PC-9 (cell line): ENCODE measurements around the gene MPZL1. TPM values are rescaled to one million over a fixed set of nuclear protein-coding genes. Genes with fewer than 3 reads are reported as not detected.
A peak's percentile ranks its signal among the peaks of the same experiment; 100 is the strongest.
"Not testable (repeated sequence)": the region's sequence is repeated elsewhere in the genome, so short reads cannot be mapped to it uniquely, and the experiment has no call there.

Experiments
- BruUV-seq: library from RNA; stranded (reverse); fragments of 400-500 nt; replicated peaks from 2 replicates; lab custom pipeline; 2021; lab: Mats Ljungman, UMichigan
- CTCF ChIA-PET: fragments of 300-600 bp; sonication (Branson Sonifier 250); formaldehyde crosslinking; loops from one replicate; lab custom pipeline; 2022; ENCODE audit warnings: antibody characterized with exemption; lab: Charles Lee
- POLR2A ChIA-PET: fragments of 300-600 bp; sonication (Branson Sonifier 250); formaldehyde crosslinking; loops from one replicate; lab custom pipeline; 2022; ENCODE audit warnings: antibody characterized with exemption; ENCODE audit not compliant: unreplicated experiment; lab: Charles Lee
- DNase-seq, 2 experiments: peaks; one replicate each; pipeline versions ENCODE4 v3.0.0 to v3.0.0-alpha.2; 2015 to 2022; ENCODE audit warnings: mixed read lengths in 1 of 2
- H2AFZ ChIP-seq: fragments of 200-600 bp; sonication (generic); 2 replicates; pipeline ENCODE4 v1.8.1; 2017; ENCODE audit warnings: antibody characterized with exemption
- H3F3A ChIP-seq: fragments of 200-600 bp; sonication (generic); 2 replicates; pipeline ENCODE4 v1.8.1; 2017; ENCODE audit warnings: antibody characterized with exemption, mild to moderate bottlenecking, low read depth; ENCODE audit not compliant: insufficient read depth
- H3K27ac ChIP-seq: fragments of 200-600 bp; sonication (generic); 2 replicates; pipeline ENCODE4 v1.6.1; 2016; ENCODE audit warnings: mixed run types
- H3K27me3 ChIP-seq: fragments of 200-600 bp; sonication (generic); 2 replicates; pipeline ENCODE4 v1.6.1; 2016; ENCODE audit warnings: low read depth, mixed run types; ENCODE audit not compliant: insufficient read depth
- H3K36me3 ChIP-seq: fragments of 200-600 bp; sonication (generic); 2 replicates; pipeline ENCODE4 v1.6.1; 2016; ENCODE audit warnings: low read depth, mixed run types
- H3K4me1 ChIP-seq: fragments of 200-600 bp; sonication (generic); replicated peaks from 2 replicates; pipeline ENCODE4 v1.6.1; 2016; ENCODE audit warnings: mixed run types; ENCODE audit not compliant: insufficient read depth
- H3K4me2 ChIP-seq: fragments of 200-600 bp; sonication (generic); 2 replicates; pipeline ENCODE4 v1.6.1; 2017; ENCODE audit warnings: mixed run types
- H3K4me3 ChIP-seq: fragments of 200-600 bp; sonication (generic); 2 replicates; pipeline ENCODE4 v1.6.1; 2016; ENCODE audit warnings: mixed run types
- H3K79me2 ChIP-seq: fragments of 200-600 bp; sonication (generic); 2 replicates; pipeline ENCODE4 v1.6.1; 2017; ENCODE audit warnings: low read depth, mixed run types
- H3K9me2 ChIP-seq: fragments of 200-600 bp; sonication (generic); 2 replicates; pipeline ENCODE4 v1.8.1; 2017; ENCODE audit warnings: mild to moderate bottlenecking; ENCODE audit not compliant: insufficient read depth
- H3K9me3 ChIP-seq: fragments of 200-600 bp; sonication (generic); 2 replicates; pipeline ENCODE4 v1.8.1; 2016; ENCODE audit warnings: low read depth; ENCODE audit not compliant: insufficient read depth
- H4K20me1 ChIP-seq: fragments of 200-600 bp; sonication (generic); 2 replicates; pipeline ENCODE4 v1.8.1; 2017; ENCODE audit not compliant: insufficient read depth
- EZH2 ChIP-seq: fragments of 200-600 bp; sonication (generic); IDR thresholded peaks from 2 replicates; pipeline ENCODE4 v1.8.0; 2017; ENCODE audit warnings: antibody characterized with exemption, low read depth
- intact Hi-C: fragments of 100-400 bp; cut with micrococcal nuclease; formaldehyde crosslinking; loops from one replicate; pipeline ENCODE4 v1.10.0; 2022; ENCODE audit not compliant: unreplicated experiment
- total RNA-seq: library from RNA; stranded (reverse); gene quantifications from 2 replicates; pipeline ENCODE4 v1.2.3, GENCODE V29; 2021
- TF ChIP-seq, protein P1 (sequence below): fragments of 200-600 bp; sonication (generic); conservative IDR thresholded peaks from 2 replicates; pipeline ENCODE4 v1.6.1; 2017; ENCODE audit warnings: mixed run types, antibody characterized with exemption, mild to moderate bottlenecking, moderate library complexity

Gene MPZL1
- total RNA-seq, 1 experiment from 2014 or later = 80.3 TPM

DNA sequence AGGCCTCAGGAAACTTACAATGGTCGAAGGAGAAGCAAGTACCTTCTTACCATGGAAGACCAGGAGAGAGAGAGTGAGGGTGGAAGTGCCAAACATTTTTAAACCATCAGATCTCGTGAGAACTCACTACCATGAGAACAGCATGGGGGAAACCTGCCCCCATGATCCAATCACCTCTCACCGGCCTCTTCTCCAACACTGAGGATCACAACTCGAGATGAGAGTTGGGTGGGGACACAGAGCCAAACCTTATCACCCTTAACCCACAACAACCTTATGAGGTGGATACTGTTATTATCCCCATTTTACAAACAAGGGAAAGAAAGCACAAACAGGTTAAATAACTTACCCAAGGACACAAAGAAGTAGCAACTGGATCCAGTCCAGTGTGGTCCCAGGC, 80.5 kb downstream of the MPZL1 start:
- CTCF ChIA-PET = interaction anchor here (0.5 kb wide), 1 partner anchor 296 kb away, joined by 3 read pairs; no protein-coding TSS in a partner anchor

DNA sequence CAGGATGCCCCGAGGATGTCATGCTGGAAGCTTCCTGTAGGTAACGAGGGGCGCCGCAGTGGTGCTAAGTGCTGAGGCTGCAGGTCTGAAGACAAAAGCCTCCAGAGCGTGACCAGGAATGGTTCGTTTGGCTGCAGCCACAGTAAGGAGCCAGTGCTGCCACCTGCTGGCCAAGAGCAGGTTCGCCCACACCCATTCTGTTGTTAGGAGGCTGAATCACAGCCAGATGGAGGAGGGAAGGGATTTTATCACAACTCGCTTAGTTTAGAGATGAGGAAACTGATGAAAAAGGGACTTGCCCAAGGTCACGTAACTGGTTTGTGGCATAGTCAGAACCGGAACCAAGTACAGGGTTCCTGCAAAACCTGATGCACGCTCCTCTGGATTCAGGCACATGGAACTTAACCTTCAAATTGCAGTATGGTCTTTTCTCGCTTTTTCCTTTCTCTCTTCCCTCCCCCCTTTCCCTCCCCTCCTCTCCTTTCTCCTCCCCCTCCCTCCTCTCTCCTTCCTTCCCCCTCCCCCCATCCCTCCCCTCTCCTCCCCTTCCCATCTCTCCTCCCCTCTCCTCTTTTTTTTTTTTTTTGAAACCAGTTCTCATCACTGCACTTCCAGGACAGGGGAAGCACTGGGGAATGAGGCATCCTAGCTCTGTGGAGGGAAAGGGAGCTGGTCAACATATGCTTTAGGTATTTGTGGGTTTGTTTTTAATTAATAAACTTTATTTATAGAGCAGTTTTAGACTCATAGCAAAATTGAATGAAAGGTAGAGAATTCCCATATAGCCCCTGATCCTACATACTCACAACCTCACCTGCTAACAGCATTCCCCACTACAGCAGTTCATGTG, 81.8 kb downstream of the MPZL1 start:
- Histone ChIP-seq H3K4me3 (no peak overlapping the region), H3K9me3 (peaks cover 5% of the 10 kb centered on the region; the same call in 1 of the 2 replicates), H3K36me3 (0 out of 2 replicates have a peak, but pooled peaks cover 4% of the 10 kb centered on the region), H3K27ac (no peak overlapping the region), H2AFZ (no peak overlapping the region), H3F3A (peaks cover 5% of the 10 kb centered on the region; the same call in 1 of the 2 replicates), H3K9me2 (no peaks in the 10 kb centered on the region), H3K4me1 (no peaks in the 10 kb centered on the region), H3K79me2 (no peaks in the 10 kb centered on the region), H3K4me2 (peak overlapping the region; percentile 51), H3K27me3 (no peaks in the 10 kb centered on the region), H4K20me1 (no peaks in the 10 kb centered on the region)
- intact Hi-C loops = loop anchor here (1.0 to 5.0 kb wide), 3 partner anchors 17 to 201 kb away; no protein-coding TSS in a partner anchor
- DNase-seq = peak; percentile 86 to 87
- BruUV-seq = no TSS peak
- ChIA-PET POLR2A (no interaction called here), CTCF (interaction anchor here (0.7 to 0.8 kb wide), 2 partner anchors 14 to 87 kb away, joined by 7 to 13 read pairs; no protein-coding TSS in a partner anchor)
- TF ChIP-seq, protein P1, sequence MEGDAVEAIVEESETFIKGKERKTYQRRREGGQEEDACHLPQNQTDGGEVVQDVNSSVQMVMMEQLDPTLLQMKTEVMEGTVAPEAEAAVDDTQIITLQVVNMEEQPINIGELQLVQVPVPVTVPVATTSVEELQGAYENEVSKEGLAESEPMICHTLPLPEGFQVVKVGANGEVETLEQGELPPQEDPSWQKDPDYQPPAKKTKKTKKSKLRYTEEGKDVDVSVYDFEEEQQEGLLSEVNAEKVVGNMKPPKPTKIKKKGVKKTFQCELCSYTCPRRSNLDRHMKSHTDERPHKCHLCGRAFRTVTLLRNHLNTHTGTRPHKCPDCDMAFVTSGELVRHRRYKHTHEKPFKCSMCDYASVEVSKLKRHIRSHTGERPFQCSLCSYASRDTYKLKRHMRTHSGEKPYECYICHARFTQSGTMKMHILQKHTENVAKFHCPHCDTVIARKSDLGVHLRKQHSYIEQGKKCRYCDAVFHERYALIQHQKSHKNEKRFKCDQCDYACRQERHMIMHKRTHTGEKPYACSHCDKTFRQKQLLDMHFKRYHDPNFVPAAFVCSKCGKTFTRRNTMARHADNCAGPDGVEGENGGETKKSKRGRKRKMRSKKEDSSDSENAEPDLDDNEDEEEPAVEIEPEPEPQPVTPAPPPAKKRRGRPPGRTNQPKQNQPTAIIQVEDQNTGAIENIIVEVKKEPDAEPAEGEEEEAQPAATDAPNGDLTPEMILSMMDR = peak; percentile 94
- TF ChIP-seq EZH2 = no peak

More for the DNA sequence above, 80.5 kb downstream of the MPZL1 start:
- H3F3A ChIP-seq = peaks cover 19% of the 10 kb centered on the region
- no peaks in the 10 kb centered on the region for H3K27me3 ChIP-seq
- DNase-seq = no peak
- no peaks in the 10 kb centered on the region for H3K79me2 ChIP-seq
- intact Hi-C loops = loop anchor here (2.0 to 5.0 kb wide), 2 partner anchors 19 to 200 kb away; no protein-coding TSS in a partner anchor
- no peaks in the 10 kb centered on the region for H4K20me1 ChIP-seq
- POLR2A ChIA-PET = no interaction called here
- H3K4me2 ChIP-seq = no peak overlapping the region
- peaks cover 5% of the 10 kb centered on the region; the same call in 1 of the 2 replicates for H3K9me3 ChIP-seq
- no peak overlapping the region for H2AFZ ChIP-seq
- 0 out of 2 replicates have a peak, but pooled peaks cover 4% of the 10 kb centered on the region for H3K36me3 ChIP-seq
- no TSS peak for BruUV-seq
- H3K4me3 ChIP-seq = no peak overlapping the region
- TF ChIP-seq EZH2 = no peak
- TF ChIP-seq, protein P1 = no peak
- H3K27ac ChIP-seq = no peak overlapping the region
- no peaks in the 10 kb centered on the region for H3K9me2 ChIP-seq
- H3K4me1 ChIP-seq = peaks cover 12% of the 10 kb centered on the region

DNA sequence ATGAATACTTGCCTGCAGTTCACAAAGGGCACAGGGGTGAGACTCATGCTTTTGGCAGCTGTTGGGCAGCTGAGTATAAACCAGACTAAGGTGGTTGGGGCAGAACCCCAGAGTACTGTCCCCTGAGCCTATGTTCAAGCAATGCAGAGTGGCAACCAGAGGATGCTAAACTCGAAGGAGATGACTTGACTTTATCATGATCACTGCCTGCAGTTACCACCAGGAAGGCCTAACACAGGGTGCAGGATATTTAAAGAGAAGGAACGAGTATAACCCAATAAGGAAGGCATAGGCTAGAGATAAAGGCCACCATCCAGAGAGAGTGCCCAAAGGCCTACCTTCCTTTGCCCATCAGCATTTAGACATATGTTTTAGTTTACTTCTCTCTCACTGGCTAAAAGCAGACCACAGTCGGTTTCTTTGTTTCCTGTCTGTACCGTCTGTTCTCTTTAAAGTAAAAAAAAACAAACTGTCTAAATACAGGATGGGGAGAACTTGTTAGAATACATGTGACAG, 83.3 kb downstream of the MPZL1 start:
- Histone ChIP-seq H3K9me2 (no peaks in the 10 kb centered on the region), H3K9me3 (peaks cover 5% of the 10 kb centered on the region; the same call in 1 of the 2 replicates), H2AFZ (no peak overlapping the region), H3K4me3 (no peak overlapping the region), H3K27me3 (no peaks in the 10 kb centered on the region), H3K79me2 (no peaks in the 10 kb centered on the region), H3K36me3 (0 out of 2 replicates have a peak, but pooled peaks cover 10% of the 10 kb centered on the region), H3F3A (peaks cover 5% of the 10 kb centered on the region; the same call in 1 of the 2 replicates), H3K27ac (no peak overlapping the region), H3K4me1 (no peaks in the 10 kb centered on the region), H4K20me1 (no peaks in the 10 kb centered on the region), H3K4me2 (no peak overlapping the region)
- TF ChIP-seq, protein P1 = no peak
- TF ChIP-seq EZH2 = no peak
- no TSS peak for BruUV-seq
- no peak for DNase-seq
- CTCF ChIA-PET = interaction anchor here (0.5 kb wide), 1 partner anchor 15 kb away, joined by 3 read pairs; no protein-coding TSS in a partner anchor
- intact Hi-C loops = no loop called here
- POLR2A ChIA-PET = interaction anchor here (0.6 kb wide), 1 partner anchor 89 kb away, joined by 5 read pairs; no protein-coding TSS in a partner anchor

DNA sequence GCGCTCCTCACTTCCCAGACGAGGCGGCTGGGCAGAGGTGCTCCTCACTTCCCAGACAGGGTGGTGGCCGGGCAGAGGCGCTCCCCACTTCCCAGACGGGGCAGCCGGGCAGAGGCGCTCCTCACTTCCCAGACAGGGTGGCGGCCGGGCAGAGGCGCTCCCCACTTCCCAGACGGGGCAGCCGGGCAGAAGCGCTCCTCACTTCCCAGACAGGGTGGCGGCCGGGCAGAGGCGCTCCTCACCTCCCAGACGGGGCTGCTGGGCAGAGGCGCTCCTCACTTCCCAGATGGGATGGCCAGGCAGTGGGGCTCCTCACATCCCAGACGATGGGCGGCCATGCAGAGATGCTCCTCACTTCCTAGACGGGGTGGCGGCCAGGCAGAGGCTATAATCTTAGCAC, 84.5 kb downstream of the MPZL1 start:
- H3K9me2 ChIP-seq, H3K27me3 ChIP-seq, H3K4me3 ChIP-seq, H3F3A ChIP-seq, DNase-seq, BruUV-seq, intact Hi-C loops, POLR2A ChIA-PET, H4K20me1 ChIP-seq, H3K9me3 ChIP-seq, CTCF ChIA-PET, H2AFZ ChIP-seq, H3K4me2 ChIP-seq, H3K36me3 ChIP-seq, H3K27ac ChIP-seq, H3K4me1 ChIP-seq, H3K79me2 ChIP-seq: not testable (repeated sequence)
